Measurements from ENCODE around the gene UNC13B. TPM values are rescaled to one million over a fixed set of nuclear protein-coding genes. Genes with fewer than 3 reads are reported as not detected.

Gene UNC13B
- total and polyA plus RNA-seq, 9 of the 15 experiments (the other 6 are each of a cell fraction or from before 2014, with no cell fraction given), result 2.4 to 11.5 (median 8.6) TPM

DNA sequence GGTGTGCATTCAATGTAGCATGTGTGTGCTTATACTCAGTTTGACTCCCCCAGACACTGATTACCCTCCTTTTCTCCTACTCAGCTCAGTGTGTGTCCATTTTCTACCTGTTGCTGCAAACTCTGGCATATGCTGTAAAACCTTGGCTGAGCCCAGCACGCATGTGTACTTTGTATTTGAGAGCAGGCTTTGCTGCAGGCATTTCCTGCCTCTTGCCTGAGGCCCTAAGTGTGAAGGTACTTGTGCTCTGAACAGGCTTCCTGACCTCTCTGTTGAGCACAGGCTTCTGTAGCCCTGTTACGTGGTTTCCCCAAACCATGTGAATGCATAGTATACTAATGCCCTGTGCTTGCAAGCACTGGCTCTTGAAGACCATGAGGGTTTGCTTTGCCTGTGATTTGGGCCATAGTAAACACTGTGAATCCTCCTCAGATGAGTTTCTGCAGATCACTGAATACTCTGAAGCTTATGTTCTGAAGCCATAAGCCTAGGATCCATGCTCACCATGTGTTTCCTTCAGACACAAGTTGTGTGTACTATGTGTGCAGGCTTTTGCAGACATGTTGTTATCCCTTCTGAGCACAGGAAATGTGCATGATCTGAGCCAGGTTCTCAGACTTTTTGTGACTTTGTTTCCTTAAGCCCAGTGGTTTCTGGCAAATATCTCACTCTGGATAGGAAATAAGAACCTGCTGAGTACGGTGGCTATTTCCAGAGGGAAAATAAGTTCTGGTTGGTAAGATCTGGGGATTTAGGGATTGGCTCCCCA lies 203.2 kb downstream of the UNC13B start (continued):
- no peak for TF ChIP-seq NRF1 (conservative IDR thresholded peaks at IDR 0.05 in 1 of 2, IDR thresholded peaks at IDR 0.05 in 1 of 2)
- no peak for TF ChIP-seq ZNF253 (CRISPR knock-in tag; conservative IDR thresholded peaks at IDR 0.05)
- TF ChIP-seq SPI1 (IDR thresholded peaks at IDR 0.05; ENCODE audit: borderline replicate concordance, low read depth, low read length), result no peak
- TF ChIP-seq NR2C2 (CRISPR knock-in tag; IDR thresholded peaks at IDR 0.05), result no peak
- no peak for TF ChIP-seq NR2C2 (tag; IDR thresholded peaks at IDR 0.05)

DNA sequence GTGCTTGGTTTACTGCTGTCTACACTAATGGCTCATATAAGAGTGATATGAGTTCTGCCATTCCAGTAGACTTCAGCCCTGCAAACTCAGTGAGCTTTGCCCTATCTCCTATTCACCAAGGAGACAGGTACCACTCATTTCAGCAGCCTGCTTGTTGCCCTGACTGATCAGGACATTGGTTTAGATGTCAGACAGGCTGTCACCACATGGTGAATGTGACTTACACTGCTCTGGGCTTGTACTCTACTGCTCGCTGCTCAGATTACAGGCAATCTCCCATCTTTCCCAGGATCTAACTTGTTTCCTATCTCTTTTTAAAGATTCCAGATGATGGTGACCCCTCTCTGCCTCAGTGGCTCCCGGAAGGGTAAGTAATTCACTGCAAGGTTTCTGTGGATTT lies 204.8 kb downstream of the UNC13B start:
- Histone ChIP-seq H3K27me3 (ENCODE audit: control insufficient read depth in 2 of 2, insufficient read depth in 2 of 2, low read length in 2 of 2) (no peaks in the 10 kb centered on the region), H3K4me2 (ENCODE audit: insufficient read depth, low read length) (no peak overlapping the region), H3K36me3 (ENCODE audit: control insufficient read depth, insufficient read depth, low read length) (no peaks in the 10 kb centered on the region), H4K20me1 (replicated peaks; ENCODE audit: control insufficient read depth, insufficient read depth, low read length) (no peaks in the 10 kb centered on the region), H3K9ac (ENCODE audit: insufficient read depth in 1 of 2, low read depth in 2 of 2, low read length in 2 of 2) (no peak overlapping the region), H2AFZ (ENCODE audit: low read depth, low read length) (no peak overlapping the region), H3K79me2 (ENCODE audit: control insufficient read depth, insufficient read depth, low read length) (no peaks in the 10 kb centered on the region), H3K9me1 (ENCODE audit: control insufficient read depth, insufficient read depth, low read length) (no peaks in the 10 kb centered on the region), H3K27ac (ENCODE audit: extremely low read depth, low read depth, low read length) (no peak overlapping the region), H3K4me1 (replicated peaks in 1 of 2; ENCODE audit: control insufficient read depth in 2 of 2, insufficient read depth in 2 of 2, low read length in 2 of 2) (0 out of 5 replicates have a peak, but pooled peaks cover 0 to 2% of the 10 kb centered on the region in 2 experiments), H3K9me3 (replicated peaks; ENCODE audit: control insufficient read depth, insufficient read depth, low read depth, low read length) (no peaks in the 10 kb centered on the region), H3K4me3 (no peak overlapping the region)
- ATAC-seq, result no peak
- no TSS peak for BruUV-seq (replicated peaks)
- in situ Hi-C loops (cut with MboI), result no loop called here
- CTCF ChIA-PET (ENCODE audit: low intra/inter-chr PET ratio), result no interaction called here
- intact Hi-C loops (cut with micrococcal nuclease), result no loop called here
- POLR2A ChIA-PET, result interaction anchor here (0.7 kb wide), 1 partner anchor 11 kb away, joined by 3 read pairs; no protein-coding TSS in a partner anchor
- DNase-seq (ENCODE audit: extremely low read depth in 1 of 4, low spot score in 3 of 4), result no peak
- no peak for FAIRE-seq
- WGBS (ENCODE audit: insufficient coverage, low coverage, missing lambda C conversion rate), result 10% methylated on average over 2 of the region's 2 CpGs
- TF ChIP-seq KAT7 (CRISPR knock-in tag; IDR thresholded peaks at IDR 0.05; ENCODE audit: borderline replicate concordance) (no peak), PCBP1 (IDR thresholded peaks at IDR 0.05; ENCODE audit: low read depth, low read length, poor library complexity, severe bottlenecking) (no peak)
- TF ChIP-seq, protein P1, sequence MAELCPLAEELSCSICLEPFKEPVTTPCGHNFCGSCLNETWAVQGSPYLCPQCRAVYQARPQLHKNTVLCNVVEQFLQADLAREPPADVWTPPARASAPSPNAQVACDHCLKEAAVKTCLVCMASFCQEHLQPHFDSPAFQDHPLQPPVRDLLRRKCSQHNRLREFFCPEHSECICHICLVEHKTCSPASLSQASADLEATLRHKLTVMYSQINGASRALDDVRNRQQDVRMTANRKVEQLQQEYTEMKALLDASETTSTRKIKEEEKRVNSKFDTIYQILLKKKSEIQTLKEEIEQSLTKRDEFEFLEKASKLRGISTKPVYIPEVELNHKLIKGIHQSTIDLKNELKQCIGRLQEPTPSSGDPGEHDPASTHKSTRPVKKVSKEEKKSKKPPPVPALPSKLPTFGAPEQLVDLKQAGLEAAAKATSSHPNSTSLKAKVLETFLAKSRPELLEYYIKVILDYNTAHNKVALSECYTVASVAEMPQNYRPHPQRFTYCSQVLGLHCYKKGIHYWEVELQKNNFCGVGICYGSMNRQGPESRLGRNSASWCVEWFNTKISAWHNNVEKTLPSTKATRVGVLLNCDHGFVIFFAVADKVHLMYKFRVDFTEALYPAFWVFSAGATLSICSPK (IDR thresholded peaks at IDR 0.05; ENCODE audit: borderline replicate concordance), result no peak
